ENCODE results near the gene CD3D.

CD3D gene

GRCh38 chr11:118342503-118343161, at the start of gene CD3D:
Gene CD3D, minus strand, starts transcription at chr11:118342705. Its CDS starts 98 bp downstream, at chr11:118342607.
- no peak for DNase-seq

- DNase-seq = no peak
Measured at GRCh38 chr11:118383657-118384056, 41.2 kb upstream of the CD3D start.

- DNase-seq = no peak
Measured at GRCh38 chr11:118382954-118383353, 40.4 kb upstream of the CD3D start.

DNA sequence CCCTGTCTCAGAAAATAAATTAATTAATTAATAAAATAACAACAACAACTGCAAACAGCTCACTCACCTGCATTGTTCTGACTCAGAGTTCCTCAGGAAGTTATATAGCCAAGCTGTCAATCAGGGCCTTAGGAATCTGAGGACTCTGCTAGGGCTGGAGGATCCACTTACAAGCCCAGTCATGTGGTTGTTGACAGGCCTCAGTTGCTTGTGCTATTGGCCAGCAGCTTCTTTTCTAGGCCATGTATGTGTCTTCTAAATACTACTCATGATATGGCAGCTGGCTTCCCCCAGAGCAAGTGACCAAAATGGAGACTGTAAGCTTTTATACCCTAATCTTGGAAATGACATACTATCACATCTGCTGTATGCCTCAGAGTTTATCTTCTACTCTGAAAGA, 38.1 kb upstream of the CD3D start:
- DNase-seq = no peak

GRCh38 chr11:118379497-118379896, 37.0 kb upstream of the CD3D start:
- no peak for DNase-seq

GRCh38 chr11:118375978-118376377, 33.5 kb upstream of the CD3D start:
- DNase-seq = no peak

DNA sequence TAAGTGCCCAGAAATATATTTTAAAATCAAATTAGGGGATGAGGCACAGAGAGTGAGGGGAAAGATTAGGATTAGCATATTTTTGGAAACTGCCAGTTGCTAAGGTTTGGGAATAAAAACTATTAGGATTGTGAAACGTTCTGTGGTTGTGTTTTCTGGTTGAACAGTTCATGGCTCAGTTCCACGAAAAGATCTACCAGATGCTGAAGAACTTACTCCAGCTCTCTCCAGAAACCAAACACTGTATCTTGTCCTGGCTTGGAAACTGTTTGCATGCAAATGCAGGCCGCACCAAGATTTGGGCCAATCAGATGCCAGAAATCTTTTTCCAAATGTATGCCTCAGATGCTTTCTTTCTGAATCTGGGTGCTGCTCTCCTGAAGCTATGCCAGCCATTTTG, 32.2 kb upstream of the CD3D start:
- DNase-seq = no peak

DNA sequence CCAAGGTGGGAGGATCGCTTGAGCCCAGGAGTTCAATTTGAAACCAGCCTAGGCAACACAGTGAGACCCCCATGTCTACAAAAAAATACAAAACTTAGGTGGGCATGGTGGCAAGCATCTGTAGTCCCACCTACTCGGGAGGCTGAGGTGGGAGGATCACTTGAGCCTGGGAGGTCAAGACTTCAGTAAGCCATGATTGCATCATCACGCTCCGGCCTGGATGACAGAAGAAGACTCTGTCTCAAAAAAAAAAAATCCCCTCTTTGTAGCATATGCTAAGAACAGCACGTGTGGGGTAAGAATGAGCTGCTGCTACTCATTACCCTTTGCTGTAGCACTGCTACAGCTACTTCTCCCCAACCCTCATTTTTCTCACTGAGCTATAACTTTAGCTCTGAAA, 31.4 kb upstream of the CD3D start:
- DNase-seq = no peak

GRCh38 chr11:118373263-118373662, 30.8 kb upstream of the CD3D start:
- DNase-seq = no peak

DNA sequence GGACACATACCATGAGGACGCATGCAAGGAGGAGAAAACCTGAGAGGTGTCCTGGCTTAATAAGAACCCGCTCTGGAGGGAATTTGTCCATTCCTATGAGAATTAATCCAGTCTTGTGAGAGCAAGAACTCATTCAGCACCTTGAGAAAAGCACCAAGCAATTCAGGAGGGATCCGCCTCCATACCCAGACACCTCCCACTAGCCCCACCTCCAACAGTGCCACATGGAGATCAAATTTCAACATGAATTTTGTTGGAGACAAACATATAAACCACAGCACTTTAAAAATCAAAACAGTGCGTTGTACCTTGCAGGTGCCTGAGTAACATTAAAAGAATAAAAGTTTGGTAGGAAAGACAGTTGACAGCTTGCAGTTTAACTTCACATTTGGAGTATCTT, 28.3 kb upstream of the CD3D start:
- DNase-seq = no peak

DNA sequence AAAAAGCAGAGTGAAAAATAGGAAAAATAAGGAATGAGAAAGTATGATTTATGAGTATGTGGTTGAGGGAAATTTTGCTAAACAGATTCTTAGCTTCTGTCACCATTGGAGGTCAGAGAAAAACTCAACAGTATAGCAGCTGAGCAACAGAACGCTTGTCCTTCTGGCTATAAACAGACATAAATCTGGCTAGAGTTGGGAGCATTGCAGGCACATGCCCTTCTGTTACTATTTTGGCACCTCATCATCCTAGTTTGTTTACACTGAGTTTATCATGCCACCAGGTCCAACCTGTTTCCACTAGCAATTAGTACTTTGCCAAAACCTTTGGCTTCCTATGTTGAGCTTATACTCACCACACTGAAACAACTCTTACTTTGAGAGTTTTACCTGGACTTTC, 23.8 kb upstream of the CD3D start:
- DNase-seq = no peak

DNA sequence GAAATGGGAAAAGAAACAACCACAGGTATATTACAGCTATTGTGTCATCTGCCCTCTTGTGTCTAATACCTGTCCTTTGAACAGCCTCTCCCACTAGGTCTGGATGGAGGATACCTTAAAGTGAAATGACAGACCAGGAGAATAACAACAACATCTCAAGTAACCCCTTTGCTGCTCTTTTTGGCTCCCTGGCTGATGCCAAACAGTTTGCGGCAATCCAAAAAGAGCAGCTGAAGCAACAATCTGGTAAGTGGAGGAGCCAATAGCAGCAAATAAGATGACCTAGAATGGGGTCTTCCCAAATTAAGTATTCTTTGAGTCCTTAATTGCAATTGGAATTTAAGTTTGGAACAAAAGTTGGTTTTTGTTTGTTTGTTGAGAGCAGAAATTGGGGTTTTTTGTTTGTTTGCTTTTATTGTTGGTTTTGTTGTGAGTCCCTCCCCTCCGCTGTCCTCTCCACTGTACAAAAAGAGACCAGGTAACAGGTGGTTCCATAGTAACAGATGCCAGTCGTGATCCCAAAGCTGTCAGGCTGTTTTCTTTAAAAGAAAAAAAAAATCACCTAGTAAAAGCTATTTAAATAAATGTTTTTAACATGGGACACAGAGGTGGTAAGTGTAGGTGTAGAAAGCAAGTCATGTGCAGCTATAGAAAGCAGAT, 22.6 kb upstream of the CD3D start:
- DNase-seq = no peak

- peak; percentile 96 for DNase-seq
Measured at GRCh38 chr11:118359295-118359958, 16.9 kb upstream of the CD3D start, which contains the start of gene UBE4A. Gene UBE4A, plus strand, starts transcription at chr11:118359600. Its CDS starts 5,481 bp downstream, at chr11:118365081.

GRCh38 chr11:118358071-118358470, 15.6 kb upstream of the CD3D start:
- DNase-seq = no peak

GRCh38 chr11:118353084-118353710, 10.7 kb upstream of the CD3D start:
- DNase-seq = no peak

GRCh38 chr11:118349475-118349874, 7.0 kb upstream of the CD3D start:
- no peak for DNase-seq

DNA sequence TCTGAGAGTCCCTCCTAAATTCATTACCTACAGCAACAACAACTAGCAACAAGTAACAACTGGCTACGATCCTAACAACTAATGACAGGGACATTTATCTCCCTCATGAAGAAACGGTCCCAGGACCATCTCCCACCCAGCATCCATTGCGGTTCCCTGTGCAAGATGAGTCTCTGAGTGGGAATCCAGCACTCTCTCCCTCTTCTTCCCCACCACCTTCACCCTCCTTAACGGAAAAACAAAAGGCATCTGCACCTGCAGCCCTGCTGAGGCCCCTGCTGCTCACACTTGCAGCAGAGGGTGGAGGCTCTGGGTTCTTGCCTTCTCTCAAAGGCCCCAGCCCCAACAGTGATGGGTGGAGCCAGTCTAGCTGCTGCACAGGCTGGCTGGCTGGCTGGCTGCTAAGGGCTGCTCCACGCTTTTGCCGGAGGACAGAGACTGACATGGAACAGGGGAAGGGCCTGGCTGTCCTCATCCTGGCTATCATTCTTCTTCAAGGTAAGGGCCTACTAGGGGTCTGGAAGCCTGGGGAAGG, 1.5 kb upstream of the CD3D start, which contains the start of gene CD3G:
Gene CD3G, plus strand, starts transcription at position 364 of the 535 bp plus-strand sequence. Its CDS starts 80 bp downstream, at position 444.
- DNase-seq = no peak

DNA sequence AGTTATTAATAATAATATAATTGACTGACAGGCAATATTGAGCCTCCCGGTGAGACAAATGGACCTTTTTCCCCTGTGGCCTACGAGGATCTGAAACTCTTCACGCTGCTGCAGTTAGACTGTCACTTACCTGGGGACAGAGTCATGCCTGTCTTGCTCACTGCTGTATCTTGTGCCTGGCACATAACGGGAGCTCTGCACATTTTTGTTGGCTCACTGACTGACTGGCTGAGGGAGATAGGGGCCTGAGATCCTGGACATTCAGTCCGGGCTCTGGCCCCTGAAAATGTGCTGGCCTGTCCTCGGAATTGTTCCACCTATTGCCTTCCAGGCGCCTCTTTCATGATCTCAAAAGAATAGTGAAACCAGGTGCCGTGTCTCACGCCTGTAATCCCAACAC, 743 bp upstream of the CD3D start:
- DNase-seq = no peak

- no peak for DNase-seq
Measured at GRCh38 chr11:118341815-118342489, 553 bp downstream of the CD3D start.

DNA sequence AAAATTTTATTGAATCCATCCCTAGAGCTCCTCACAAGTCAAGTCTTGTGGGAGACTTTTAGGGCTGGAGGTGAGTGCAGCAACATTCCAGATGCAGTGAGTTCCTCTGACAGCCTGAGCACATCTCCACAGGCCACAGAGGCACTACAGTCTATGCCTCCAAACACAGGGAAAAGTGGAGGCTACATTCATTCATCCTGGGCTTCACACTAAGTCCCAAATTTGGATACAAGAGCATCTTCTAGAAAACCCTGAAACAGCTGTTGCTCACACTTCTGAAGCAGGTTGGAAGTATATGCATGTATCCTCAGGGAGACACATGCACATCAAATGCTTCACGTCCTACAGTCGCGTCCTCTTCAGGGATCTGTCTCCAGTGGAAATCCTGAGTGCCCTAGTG, 1.2 kb downstream of the CD3D start:
- no peak for DNase-seq

GRCh38 chr11:118340449-118340848, 2.1 kb downstream of the CD3D start:
- DNase-seq = no peak

DNA sequence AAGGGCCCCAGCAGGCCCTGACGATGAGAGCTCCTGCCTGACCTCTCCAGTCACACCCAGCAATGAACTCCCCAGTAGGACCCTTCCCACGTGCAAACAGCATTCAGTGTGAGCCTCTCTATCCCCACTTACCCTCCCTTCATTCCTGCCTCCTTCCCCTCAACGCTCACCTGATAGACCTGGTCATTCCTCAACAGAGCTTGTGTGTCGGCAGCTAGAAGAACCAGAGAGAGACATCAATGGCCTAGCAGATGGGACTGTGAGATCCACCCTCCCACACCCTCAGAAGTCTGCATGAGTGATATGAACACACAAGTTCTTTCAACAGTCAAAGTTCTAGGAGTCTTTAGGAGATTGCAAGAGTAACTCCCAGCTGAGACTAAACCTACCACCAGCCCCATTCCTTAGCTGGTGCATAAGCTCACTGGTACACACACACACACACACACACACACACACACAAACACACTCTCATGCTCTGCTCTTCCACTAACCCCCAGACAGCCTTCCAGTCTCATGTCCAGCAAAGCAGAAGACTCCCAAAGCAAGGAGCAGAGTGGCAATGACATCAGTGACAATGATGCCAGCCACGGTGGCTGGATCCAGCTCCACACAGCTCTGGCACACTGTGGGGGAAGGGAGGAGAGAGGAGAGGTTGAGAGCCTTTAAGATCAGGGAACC, 3.1 kb downstream of the CD3D start:
- no peak for DNase-seq

All from NK-92 treated with Interleukin-12 subunit alpha and Interleukin-12 subunit beta, amount 100 ng/mL, for 24 hours (cell line).